Spleen (tissue), 11 donors: ENCODE data around the gene TEX30. TPM values are rescaled to one million over a fixed set of nuclear protein-coding genes. Genes with fewer than 3 reads are reported as not detected.

Source experiments
- DNase-seq: peaks from one replicate; pipeline ENCODE4 v3.0.0-alpha.2; 2020
- H3K27ac ChIP-seq, 8 donors: fragments of 200-600 bp; sonication (generic) in 7 of 8; 1 replicate in 4 of 8; 2 replicates in 4 of 8; pipeline versions ENCODE4 v1.5.0 to v1.8.0; 2016 to 2021; ENCODE audit warnings: inconsistent platforms in 4 of 8, mild to moderate bottlenecking in 4 of 8, moderate library complexity in 1 of 8
- H3K27me3 ChIP-seq, 7 donors: fragments of 200-600 bp; sonication (generic) in 6 of 7; replicated peaks in 1 of 7; 1 replicate in 4 of 7; 2 replicates in 3 of 7; pipeline versions ENCODE4 v1.5.0 to v1.8.0; 2016 to 2021; ENCODE audit warnings: inconsistent platforms in 3 of 7, mild to moderate bottlenecking in 1 of 7
- H3K36me3 ChIP-seq, 6 donors: fragments of 200-600 bp; sonication (generic) in 5 of 6; 1 replicate in 4 of 6; 2 replicates in 2 of 6; pipeline versions ENCODE4 v1.5.0 to v1.8.0; 2016 to 2021; ENCODE audit warnings: inconsistent platforms in 2 of 6
- H3K4me1 ChIP-seq, 6 donors: fragments of 200-600 bp; sonication (generic) in 5 of 6; 1 replicate in 3 of 6; 2 replicates in 3 of 6; pipeline versions ENCODE4 v1.5.0 to v1.8.0; 2016 to 2021; ENCODE audit warnings: inconsistent platforms in 3 of 6
- H3K4me3 ChIP-seq, 8 donors: fragments of 200-600 bp; sonication (generic) in 7 of 8; 1 replicate in 4 of 8; 2 replicates in 4 of 8; pipeline versions ENCODE4 v1.5.0 to v1.8.0; 2016 to 2021; ENCODE audit warnings: inconsistent platforms in 4 of 8, mild to moderate bottlenecking in 4 of 8, moderate library complexity in 2 of 8
- H3K9me3 ChIP-seq, 8 donors: fragments of 200-600 bp; sonication (generic) in 7 of 8; 1 replicate in 4 of 8; 2 replicates in 4 of 8; pipeline versions ENCODE4 v1.5.0 to v1.8.0; 2016 to 2021; ENCODE audit warnings: inconsistent platforms in 4 of 8
- CTCF ChIP-seq, 11 experiments: fragments of 200-600 bp in 7 of 11; fragments of 450-650 bp in 4 of 11; sonication (generic) in 4 of 11; IDR thresholded peaks in 8 of 11; conservative IDR thresholded peaks in 3 of 11; 1 replicate in 7 of 11; 2 replicates in 4 of 11; pipeline versions ENCODE4 v1.4.0 to v1.8.0; 2016 to 2021; ENCODE audit warnings: antibody characterized with exemption in 11 of 11, inconsistent platforms in 4 of 11, mild to moderate bottlenecking in 1 of 11
- POLR2A ChIP-seq, 3 donors: fragments of 450-650 bp; IDR thresholded peaks; one replicate each; pipeline ENCODE4 v1.5.1; 2017; ENCODE audit warnings: antibody characterized with exemption in 3 of 3, mild to moderate bottlenecking in 1 of 3
- POLR2AphosphoS5 ChIP-seq, 3 donors: sonication (generic); formaldehyde crosslinking; IDR thresholded peaks; one replicate each; pipeline ENCODE4 v1.5.1; 2017; ENCODE audit warnings: antibody characterized with exemption in 3 of 3
- WGBS, 5 donors: extraction: QIAGEN DNeasy Blood & Tissue Kit in 3 of 5; methylation state at CpG; one replicate each; pipeline versions ENCODE4 v1.1.5 to v1.1.7; 2013 to 2018; 5-methylcytosine and 5-hydroxymethylcytosine counted together
- intact Hi-C: fragments of 100-400 bp; cut with DNase I; formaldehyde crosslinking; loops from one replicate; pipeline ENCODE4 v1.15.0; 2023; ENCODE audit warnings: low total_unique reads
- polyA plus RNA-seq, 3 donors: library from polyadenylated mRNA; stranded (reverse); fragments of 200-250 nt; gene quantifications; one replicate each; pipeline ENCODE4 v1.2.1, GENCODE V29; 2013
- total RNA-seq, 7 donors: library from RNA; depleted of rRNA in 3 of 7; stranded (reverse); fragments of >200 nt in 3 of 7; fragmentation: NEBNext Ultra II Directional in 4 of 7; extraction: Animal tissue kit (Norgen Biotek cat#: 25700) in 4 of 7; gene quantifications; one replicate each; pipeline versions ENCODE4 v1.1.0 to v1.2.1, GENCODE V29; 2016 to 2021
- donor health status: healthy with polysubstance abuse.
- donor health status: DM: no; HTN: no; CAD: no; lungs with moderate emphysema.
- donor health status: DM: no; HTN: no; CAD: no.
- donor health status: Bipolar disorder and iron deficiency.
- donor health status: healthy.
- donor health status: DM: no; HTN: no; CAD: no.
- donor health status: DM: yes; HTN: yes; CAD: no.

The TEX30 gene
- total and polyA plus RNA-seq, 10 donors, result 4.4 to 11.2 (median 8.0) TPM

- DNase-seq, result no peak
- WGBS, 5 donors, result 70 to 86% (median 82%) methylated on average over 2 of the region's 2 CpGs
These were observed 47.2 kb downstream of the TEX30 start for GRCh38 chr13:102726430-102726829.

GRCh38 chr13:102724923-102725322 is 48.7 kb downstream of the TEX30 start:
- Histone ChIP-seq H3K4me1 (no peaks in the 10 kb centered on the region), H3K27me3 (peaks cover 0 to 5% (median 0%) of the 10 kb centered on the region in 7 donors), H3K36me3 (no peaks in the 10 kb centered on the region), H3K27ac (no peak overlapping the region), H3K9me3 (peaks cover 0 to 5% (median 0%) of the 10 kb centered on the region in 8 donors), H3K4me3 (no peak overlapping the region)
- 63 to 85% (median 73%) methylated on average over 6 of the region's 6 CpGs for WGBS, 5 donors
- intact Hi-C loops, result no loop called here
- DNase-seq, result no peak
- TF ChIP-seq POLR2AphosphoS5 (IDR thresholded peaks at IDR 0.05) (no peak), POLR2A (IDR thresholded peaks at IDR 0.05) (no peak), CTCF (IDR thresholded peaks at IDR 0.05 in 8 of 11, conservative IDR thresholded peaks at IDR 0.05 in 3 of 11) (no peak)

More at GRCh38 chr13:102726430-102726829, 47.2 kb downstream of the TEX30 start:
- Histone ChIP-seq H3K27me3 (peaks cover 0 to 5% (median 0%) of the 10 kb centered on the region in 7 donors), H3K9me3 (peaks cover 0 to 5% (median 0%) of the 10 kb centered on the region in 8 donors), H3K4me3 (no peak overlapping the region), H3K27ac (no peak overlapping the region), H3K4me1 (no peaks in the 10 kb centered on the region), H3K36me3 (no peaks in the 10 kb centered on the region)
- intact Hi-C loops, result no loop called here
- TF ChIP-seq POLR2AphosphoS5 (IDR thresholded peaks at IDR 0.05), result no peak
- no peak for TF ChIP-seq POLR2A (IDR thresholded peaks at IDR 0.05)
- no peak for TF ChIP-seq CTCF (IDR thresholded peaks at IDR 0.05 in 8 of 11, conservative IDR thresholded peaks at IDR 0.05 in 3 of 11)

DNA sequence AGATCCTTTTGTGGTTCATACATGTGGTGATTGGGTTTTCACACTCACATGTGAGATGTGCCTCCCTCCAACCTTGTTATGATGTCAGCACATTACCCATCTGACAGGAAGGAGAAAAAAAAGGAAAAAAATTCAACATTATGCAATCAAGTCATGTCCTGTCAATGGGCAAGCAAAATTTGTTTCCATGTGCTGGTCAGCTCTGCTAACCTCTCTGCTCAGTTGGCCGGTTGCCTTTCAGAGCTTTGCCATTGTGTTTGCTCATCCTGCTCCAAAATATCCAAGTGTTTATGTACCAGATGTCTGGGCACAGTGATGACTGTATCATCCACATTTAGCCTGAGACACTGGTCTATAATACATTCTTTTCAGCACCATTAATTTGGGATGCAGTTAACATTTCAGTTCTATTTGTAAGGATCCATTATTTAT is 51.8 kb downstream of the TEX30 start:
- peaks cover 0 to under 1% (median 0%) of the 10 kb centered on the region in 8 donors for H3K9me3 ChIP-seq
- 31 to 93% (median 53%) methylated on average over 1 of the region's 1 CpG for WGBS, 5 donors
- no peaks in the 10 kb centered on the region for H3K36me3 ChIP-seq
- peaks cover 0 to 5% (median 0%) of the 10 kb centered on the region in 7 donors for H3K27me3 ChIP-seq
- H3K27ac ChIP-seq, result no peak overlapping the region
- no peak overlapping the region for H3K4me3 ChIP-seq
- TF ChIP-seq POLR2AphosphoS5 (IDR thresholded peaks at IDR 0.05), result no peak
- no peak for TF ChIP-seq CTCF (IDR thresholded peaks at IDR 0.05 in 8 of 11, conservative IDR thresholded peaks at IDR 0.05 in 3 of 11)
- TF ChIP-seq POLR2A (IDR thresholded peaks at IDR 0.05), result no peak
- intact Hi-C loops, result no loop called here
- H3K4me1 ChIP-seq, result no peaks in the 10 kb centered on the region
- DNase-seq, result no peak

- Histone ChIP-seq H3K4me3 (no peak overlapping the region), H3K4me1 (no peaks in the 10 kb centered on the region), H3K27me3 (peaks cover 0 to 6% (median 0%) of the 10 kb centered on the region in 7 donors), H3K9me3 (no peaks in the 10 kb centered on the region), H3K36me3 (no peaks in the 10 kb centered on the region), H3K27ac (no peak overlapping the region)
- TF ChIP-seq CTCF (IDR thresholded peaks at IDR 0.05 in 8 of 11, conservative IDR thresholded peaks at IDR 0.05 in 3 of 11) (no peak), POLR2A (IDR thresholded peaks at IDR 0.05) (no peak), POLR2AphosphoS5 (IDR thresholded peaks at IDR 0.05) (no peak)
- 73 to 89% (median 83%) methylated on average over 2 of the region's 2 CpGs for WGBS, 5 donors
- intact Hi-C loops, result no loop called here
- DNase-seq, result no peak
These were observed 54.8 kb downstream of the TEX30 start for GRCh38 chr13:102718746-102719145.

Other genes with a start within 250 kb of the TEX30 start
- 10 to 100 TPM; 47.3 to 95.5 (median 58.2) TPM for gene TPP2, start 176.8 kb downstream of the TEX30 start, total RNA-seq
- gene TPP2, start 176.8 kb downstream of the TEX30 start, polyA plus RNA-seq, result 10 to 100 TPM; 19.5 to 25.4 (median 22.2) TPM
- gene METTL21C, start 78.7 kb downstream of the TEX30 start, total RNA-seq, result not detected
- gene METTL21C, start 78.7 kb downstream of the TEX30 start, polyA plus RNA-seq, result not detected
- gene POGLUT2, start 25.2 kb upstream of the TEX30 start, total RNA-seq, result 1 to 10 TPM; 2.8 to 5.5 (median 4.5) TPM
- 1 to 10 TPM in 2 of 3 donors, under 1 TPM in 1; 0.89 to 1.7 (median 1.3) TPM for gene POGLUT2, start 25.2 kb upstream of the TEX30 start, polyA plus RNA-seq
- 10 to 100 TPM in 6 of 7 donors, 1 to 10 TPM in 1; 9.7 to 30.4 (median 18.8) TPM for gene BIVM, start 25.3 kb upstream of the TEX30 start, total RNA-seq
- 10 to 100 TPM in 1 of 3 donors, 1 to 10 TPM in 2; 6.0 to 10.6 (median 8.4) TPM for gene BIVM, start 25.3 kb upstream of the TEX30 start, polyA plus RNA-seq
- 100 to 1,000 TPM in 2 of 7 donors, 10 to 100 TPM in 5; 55.1 to 101 (median 76.6) TPM for gene ERCC5, start 72.2 kb upstream of the TEX30 start, total RNA-seq
- 100 to 1,000 TPM in 1 of 3 donors, 10 to 100 TPM in 2; 58.0 to 123 (median 64.7) TPM for gene ERCC5, start 72.2 kb upstream of the TEX30 start, polyA plus RNA-seq